ENCODE results near the gene CLTA.

DNA sequence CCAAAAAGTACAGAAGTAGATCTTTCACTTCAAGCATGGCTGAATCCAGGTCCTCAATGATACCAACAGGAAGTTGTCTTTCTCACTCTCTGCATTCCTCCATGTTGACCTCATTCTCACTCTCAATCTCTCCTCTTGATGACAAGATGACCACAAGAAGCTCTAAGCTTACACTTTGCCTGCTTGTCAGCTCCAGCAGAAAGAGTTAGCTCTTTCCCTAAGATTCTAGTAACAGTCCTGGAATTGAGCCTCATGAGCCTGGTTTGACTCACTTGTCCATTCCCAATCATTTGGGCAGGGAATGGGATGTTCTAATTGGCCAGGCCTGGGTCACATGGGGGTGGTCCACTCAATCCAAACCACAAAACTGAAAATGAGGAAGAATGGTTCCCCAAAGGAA lies 3.3 kb upstream of the CLTA start:
- no peak for TF ChIP-seq CTCF (IDR thresholded peaks at IDR 0.05 in 4 of 5, conservative IDR thresholded peaks at IDR 0.05 in 1 of 5)
- no peak for TF ChIP-seq POLR2A (IDR thresholded peaks at IDR 0.05)
